HepG2 (cell line): Measurements from ENCODE around the gene RPS6KB2.
"Not testable (repeated sequence)": the region's sequence is repeated elsewhere in the genome, so short reads cannot be mapped to it uniquely, and the experiment has no call there.

Experiments
- CTCF ChIP-seq: sonication (generic); formaldehyde crosslinking; IDR thresholded peaks from 2 replicates; pipeline ENCODE4 v1.5.0; 2020; ENCODE audit warnings: mild to moderate bottlenecking, missing genetic modification reagents, moderate library complexity
- KLF16 ChIP-seq, 2 experiments: sonication (generic) in 1 of 2; formaldehyde crosslinking in 1 of 2; IDR thresholded peaks; 2 replicates each; pipeline versions ENCODE4 v1.6.1 to v1.8.0; 2016 to 2023; ENCODE audit warnings: missing genetic modification reagents in 2 of 2, missing compliant biosample characterization in 1 of 2
- POLR2A ChIP-seq, 2 experiments: IDR thresholded peaks; 2 replicates each; pipeline ENCODE4 v1.6.1; 2011; ENCODE audit warnings: low read depth in 2 of 2, low read length in 2 of 2, mild to moderate bottlenecking in 1 of 2, moderate library complexity in 1 of 2; ENCODE audit not compliant: insufficient read depth in 1 of 2
- ZNF235 ChIP-seq: sonication (generic); formaldehyde crosslinking; IDR thresholded peaks from 2 replicates; pipeline ENCODE4 v1.8.1; 2023; ENCODE audit warnings: mild to moderate bottlenecking, missing genetic modification reagents, borderline replicate concordance

DNA sequence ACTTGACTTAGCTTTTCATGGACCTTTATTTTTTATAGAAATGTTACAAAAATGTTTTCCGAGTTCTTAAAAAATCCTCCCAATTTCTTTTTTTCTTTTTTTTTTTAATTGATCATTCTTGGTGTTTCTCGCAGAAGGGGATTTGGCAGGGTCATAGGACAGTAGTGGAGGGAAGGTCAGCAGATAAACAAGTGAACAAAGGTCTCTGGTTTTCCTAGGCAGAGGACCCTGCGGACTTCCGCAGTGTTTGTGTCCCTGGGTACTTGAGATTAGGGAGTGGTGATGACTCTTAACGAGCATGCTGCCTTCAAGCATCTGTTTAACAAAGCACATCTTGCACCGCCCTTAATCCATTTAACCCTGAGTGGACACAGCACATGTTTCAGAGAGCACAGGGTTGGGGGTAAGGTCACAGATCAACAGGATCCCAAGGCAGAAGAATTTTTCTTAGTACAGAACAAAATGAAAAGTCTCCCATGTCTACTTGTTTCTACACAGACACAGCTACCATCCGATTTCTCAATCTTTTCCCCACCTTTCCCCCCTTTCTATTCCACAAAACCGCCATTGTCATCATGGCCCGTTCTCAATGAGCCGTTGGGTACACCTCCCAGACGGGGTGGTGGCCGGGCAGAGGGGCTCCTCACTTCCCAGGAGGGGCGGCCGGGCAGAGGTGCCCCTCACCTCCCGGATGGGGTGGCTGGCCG, 49.2 kb downstream of the RPS6KB2 start:
- not testable (repeated sequence) for TF ChIP-seq KLF16 (CRISPR knock-in tag; IDR thresholded peaks at IDR 0.05); CTCF (CRISPR knock-in tag); POLR2A (IDR thresholded peaks at IDR 0.05; ENCODE audit: insufficient read depth in 1 of 2, low read depth in 2 of 2, low read length in 2 of 2); ZNF235 (CRISPR knock-in tag)
